Measurements from ENCODE around the gene NKAIN2. TPM values are rescaled to one million over a fixed set of nuclear protein-coding genes. Genes with fewer than 3 reads are reported as not detected.

Gene NKAIN2
- polyA plus RNA-seq, 1 donor (not counting 4 experiments of a cell fraction or from before 2014, with no cell fraction given), result 0.13 TPM

- DNase-seq (ENCODE audit: low read depth, low spot score) (no peak), FAIRE-seq (no peak)
- Histone ChIP-seq H3K9me1 (ENCODE audit: control insufficient read depth, extremely low read depth, insufficient read depth, low read length) (no peaks in the 10 kb centered on the region), H4K20me1 (ENCODE audit: control insufficient read depth, extremely low read depth, insufficient read depth, low read length) (no peaks in the 10 kb centered on the region), H3K36me3 (ENCODE audit: control insufficient read depth in 2 of 2, extremely low read depth in 1 of 2, insufficient read depth in 2 of 2, low read length in 2 of 2) (no peaks in the 10 kb centered on the region), H3K4me1 (ENCODE audit: control insufficient read depth, extremely low read depth, insufficient read depth, low read length) (no peaks in the 10 kb centered on the region), H2AFZ (ENCODE audit: control insufficient read depth, low read length) (no peak overlapping the region), H3K27ac (ENCODE audit: control insufficient read depth, insufficient read depth, low read length) (no peak overlapping the region), H3K4me2 (ENCODE audit: control insufficient read depth, extremely low read depth, insufficient read depth, low read depth, low read length) (no peak overlapping the region), H3K79me2 (ENCODE audit: control insufficient read depth, insufficient read depth, low read length) (no peaks in the 10 kb centered on the region), H3K9me3 (ENCODE audit: control insufficient read depth, low read depth, low read length) (no peaks in the 10 kb centered on the region), H3K9ac (ENCODE audit: control insufficient read depth, extremely low read depth, insufficient read depth, low read length) (no peak overlapping the region), H3K27me3 (ENCODE audit: control insufficient read depth, extremely low read depth, insufficient read depth, low read length) (no peaks in the 10 kb centered on the region), H3K4me3 (ENCODE audit: control insufficient read depth in 2 of 3, extremely low read depth in 1 of 3, insufficient read depth in 2 of 3, low read depth in 1 of 3, low read length in 3 of 3) (no peak overlapping the region)
- TF ChIP-seq EZH2 (IDR thresholded peaks at IDR 0.05; ENCODE audit: low read length) (no peak), CTCF (optimal IDR thresholded peaks at IDR 0.05 in 1 of 3, IDR thresholded peaks at IDR 0.05 in 1 of 3, conservative IDR thresholded peaks at IDR 0.05 in 1 of 3; ENCODE audit: extremely low read depth in 1 of 3, insufficient read depth in 2 of 3, low read length in 3 of 3) (no peak)
- dilution Hi-C loops (cut with MboI; ENCODE audit: extremely low pct_ligation_motif_present, low sequenced_read_pairs), result no loop called here
These were observed 911.1 kb downstream of the NKAIN2 start for GRCh38 chr6:124714728-124715127.

- no peaks in the 10 kb centered on the region for H3K9me1 ChIP-seq (ENCODE audit: control insufficient read depth, extremely low read depth, insufficient read depth, low read length)
- no peaks in the 10 kb centered on the region for H3K27me3 ChIP-seq (ENCODE audit: control insufficient read depth, extremely low read depth, insufficient read depth, low read length)
- no peak overlapping the region for H3K27ac ChIP-seq (ENCODE audit: control insufficient read depth, insufficient read depth, low read length)
- TF ChIP-seq CTCF (optimal IDR thresholded peaks at IDR 0.05 in 1 of 3, IDR thresholded peaks at IDR 0.05 in 1 of 3, conservative IDR thresholded peaks at IDR 0.05 in 1 of 3; ENCODE audit: extremely low read depth in 1 of 3, insufficient read depth in 2 of 3, low read length in 3 of 3), result no peak
- TF ChIP-seq EZH2 (IDR thresholded peaks at IDR 0.05; ENCODE audit: low read length), result no peak
- no peak overlapping the region for H2AFZ ChIP-seq (ENCODE audit: control insufficient read depth, low read length)
- no peaks in the 10 kb centered on the region for H4K20me1 ChIP-seq (ENCODE audit: control insufficient read depth, extremely low read depth, insufficient read depth, low read length)
- H3K4me2 ChIP-seq (ENCODE audit: control insufficient read depth, extremely low read depth, insufficient read depth, low read depth, low read length), result no peak overlapping the region
- no peaks in the 10 kb centered on the region for H3K79me2 ChIP-seq (ENCODE audit: control insufficient read depth, insufficient read depth, low read length)
- H3K36me3 ChIP-seq (ENCODE audit: control insufficient read depth in 2 of 2, extremely low read depth in 1 of 2, insufficient read depth in 2 of 2, low read length in 2 of 2), result no peaks in the 10 kb centered on the region
- H3K9me3 ChIP-seq (ENCODE audit: control insufficient read depth, low read depth, low read length), result no peaks in the 10 kb centered on the region
- dilution Hi-C loops (cut with MboI; ENCODE audit: extremely low pct_ligation_motif_present, low sequenced_read_pairs), result no loop called here
- H3K4me3 ChIP-seq (ENCODE audit: control insufficient read depth in 2 of 3, extremely low read depth in 1 of 3, insufficient read depth in 2 of 3, low read depth in 1 of 3, low read length in 3 of 3), result no peak overlapping the region
- no peak for DNase-seq (ENCODE audit: low read depth, low spot score)
- H3K4me1 ChIP-seq (ENCODE audit: control insufficient read depth, extremely low read depth, insufficient read depth, low read length), result no peaks in the 10 kb centered on the region
- FAIRE-seq, result no peak
- no peak overlapping the region for H3K9ac ChIP-seq (ENCODE audit: control insufficient read depth, extremely low read depth, insufficient read depth, low read length)
These were observed 916.2 kb downstream of the NKAIN2 start for GRCh38 chr6:124719913-124720312.
